Measurements from ENCODE around the gene NUDT3.
A peak's percentile ranks its signal among the peaks of the same experiment; 100 is the strongest.
"Not testable (repeated sequence)": the region's sequence is repeated elsewhere in the genome, so short reads cannot be mapped to it uniquely, and the experiment has no call there.

The NUDT3 gene

DNA sequence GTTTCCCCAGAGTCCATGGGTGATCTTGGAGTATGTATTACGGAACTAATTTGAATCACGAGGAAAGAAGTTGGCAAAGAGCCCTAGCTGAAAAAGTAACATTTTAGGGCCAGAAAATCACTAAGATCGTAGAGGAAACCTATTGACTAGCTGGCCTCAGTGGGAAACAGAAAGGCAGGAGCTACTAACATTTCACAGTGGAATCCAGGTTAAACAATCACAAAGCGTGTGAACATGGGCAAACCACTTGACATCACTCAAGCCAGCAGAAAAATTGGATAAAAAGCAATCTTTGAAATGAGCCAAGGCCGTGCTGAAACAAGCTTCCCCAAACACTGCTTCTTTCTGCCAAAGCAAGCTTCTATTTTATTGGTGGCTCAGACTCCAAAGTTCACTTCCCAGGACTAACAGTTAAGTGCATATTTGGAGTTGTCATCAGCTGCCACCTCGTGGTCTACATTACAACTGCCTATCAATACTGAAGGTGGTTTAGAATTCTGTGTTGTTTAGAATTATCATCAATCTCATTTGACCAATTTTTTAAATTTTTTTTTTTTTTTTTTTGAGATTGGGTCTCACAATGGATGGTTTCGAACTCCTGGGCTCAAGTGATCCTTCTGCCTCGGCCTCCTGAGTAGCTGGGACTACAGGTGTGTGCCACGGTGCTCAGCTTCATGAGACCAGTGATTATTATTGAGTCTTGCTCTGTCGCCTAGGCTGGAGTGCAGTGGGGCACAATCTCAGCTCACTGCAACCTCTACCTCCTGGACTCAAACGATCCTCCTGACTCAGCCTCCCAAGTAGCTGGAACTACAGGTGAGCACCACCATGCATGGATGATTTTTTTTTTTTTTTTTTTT lies 22.8 kb upstream of the NUDT3 start:
- FAIRE-seq (no peak), DNase-seq (ENCODE audit: insufficient read length, low spot score) (no peak)
- TF ChIP-seq POLR2A (IDR thresholded peaks at IDR 0.05; ENCODE audit: low read depth, low read length): no peak

DNA sequence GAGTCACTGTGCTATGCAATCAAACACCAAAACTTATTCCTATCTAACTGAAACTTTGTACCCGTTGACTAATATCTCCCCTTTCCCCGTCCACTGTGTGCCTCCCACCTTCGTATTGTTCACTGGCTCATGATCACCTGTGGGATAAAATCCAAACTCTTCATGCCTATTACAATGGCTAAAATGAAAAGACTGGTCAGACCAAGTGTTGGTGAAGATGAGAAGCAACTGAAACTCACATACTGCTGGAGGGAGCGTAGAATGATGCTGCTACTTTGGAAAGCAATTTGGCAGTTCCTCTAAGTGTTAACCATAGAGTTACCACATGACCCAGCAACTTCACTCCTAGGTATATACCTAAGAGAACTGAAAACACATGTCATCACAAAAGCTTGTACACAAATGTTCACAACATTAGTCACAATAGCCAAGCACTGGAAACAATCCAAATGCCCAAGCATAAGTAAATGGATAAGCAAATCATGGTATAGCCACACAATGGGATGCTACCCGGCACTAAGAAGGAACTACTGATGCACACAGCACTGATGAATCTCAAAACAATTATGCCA lies 20.3 kb upstream of the NUDT3 start:
- FAIRE-seq (no peak), DNase-seq (ENCODE audit: insufficient read length, low spot score) (no peak)
- no peak for TF ChIP-seq POLR2A (IDR thresholded peaks at IDR 0.05; ENCODE audit: low read depth, low read length)

DNA sequence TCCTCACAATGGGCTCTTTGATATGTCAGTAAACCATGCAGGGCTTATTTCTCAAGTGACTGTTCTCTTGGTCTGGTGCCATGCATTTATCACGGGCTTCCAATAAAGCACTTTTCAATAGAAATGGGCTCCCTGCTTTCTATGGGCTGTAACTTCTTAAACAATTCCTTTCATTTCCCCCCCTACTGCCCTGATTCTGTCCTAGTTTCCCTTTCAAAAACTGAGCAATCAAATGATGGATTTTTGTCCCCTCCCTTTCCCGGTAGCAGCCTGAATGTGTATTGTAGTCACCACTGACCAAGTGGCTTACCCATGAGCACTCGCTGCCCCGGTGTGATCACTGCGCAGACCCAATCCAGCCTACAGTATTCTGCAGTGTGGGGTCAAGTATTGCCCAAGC lies 19.5 kb upstream of the NUDT3 start:
- no peak for DNase-seq (ENCODE audit: insufficient read length, low spot score)
- TF ChIP-seq POLR2A (IDR thresholded peaks at IDR 0.05; ENCODE audit: low read depth, low read length): no peak
- no peak for FAIRE-seq

DNA sequence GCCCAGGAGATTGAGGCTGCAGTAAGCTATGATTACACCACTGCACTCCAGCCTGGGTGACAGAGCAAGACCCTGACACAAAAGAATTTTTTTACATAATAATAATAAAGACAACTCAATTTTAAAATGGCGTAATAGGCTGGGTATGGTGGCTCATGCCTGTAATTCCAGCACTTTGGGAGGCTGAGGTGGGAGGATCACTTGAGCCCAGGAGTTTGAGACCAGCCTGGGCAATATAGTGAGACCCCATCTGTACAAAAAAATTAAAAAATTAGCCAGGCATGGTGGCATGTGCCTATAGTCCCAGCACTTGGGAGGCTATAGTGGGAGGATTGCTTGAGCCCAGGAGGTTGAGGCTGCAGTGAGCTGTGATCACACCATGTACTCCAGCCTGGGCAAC lies 15.4 kb upstream of the NUDT3 start:
- not testable (repeated sequence) for DNase-seq (ENCODE audit: insufficient read length, low spot score); FAIRE-seq

GRCh38 chr6:34396518-34396917 lies 4.0 kb upstream of the NUDT3 start:
- DNase-seq (ENCODE audit: insufficient read length, low spot score): no peak
- no peak for FAIRE-seq
- no peak for TF ChIP-seq POLR2A (IDR thresholded peaks at IDR 0.05; ENCODE audit: low read depth, low read length)

GRCh38 chr6:34393966-34394305 lies 1.5 kb upstream of the NUDT3 start:
- no peak for TF ChIP-seq POLR2A (IDR thresholded peaks at IDR 0.05; ENCODE audit: low read depth, low read length)
- FAIRE-seq (no peak), DNase-seq (ENCODE audit: insufficient read length, low spot score) (no peak)

DNA sequence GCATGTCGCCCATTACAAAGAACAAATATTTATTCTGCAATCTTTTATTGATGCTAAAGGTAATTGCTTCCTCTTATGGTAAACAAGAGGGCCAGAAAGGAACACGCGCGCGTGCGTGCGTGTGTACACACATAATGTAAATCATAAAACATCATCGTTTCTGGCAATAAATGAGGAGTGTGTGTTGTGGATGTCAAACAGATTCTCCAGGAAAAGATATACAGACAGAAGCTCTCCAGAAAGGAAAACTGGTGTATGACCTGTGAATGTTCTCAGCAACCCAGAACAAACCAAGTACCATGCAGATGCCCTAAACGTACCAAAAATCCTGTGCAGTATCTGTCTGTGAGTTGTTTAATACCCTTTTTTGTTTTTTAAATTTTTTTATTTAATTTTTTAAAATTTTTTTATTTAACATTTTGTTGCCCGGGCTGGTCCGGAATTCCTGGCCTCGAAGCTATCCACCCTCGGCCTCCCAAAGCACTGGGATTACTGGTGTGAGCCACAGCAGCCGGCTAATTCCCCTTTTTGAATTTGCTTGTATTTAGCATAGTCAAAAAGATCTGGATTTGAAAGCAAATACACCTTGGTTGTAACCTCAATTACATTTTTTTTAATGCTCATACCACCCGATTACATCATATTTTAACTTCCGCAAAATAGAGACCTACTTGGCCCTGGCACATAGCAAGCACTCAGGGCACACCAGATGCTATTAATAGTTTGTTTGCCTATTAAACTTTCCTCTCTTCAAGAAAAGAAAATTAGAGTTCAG lies 909 bp upstream of the NUDT3 start:
- no peak for TF ChIP-seq POLR2A (IDR thresholded peaks at IDR 0.05; ENCODE audit: low read depth, low read length)
- FAIRE-seq (no peak), DNase-seq (ENCODE audit: insufficient read length, low spot score) (no peak)

DNA sequence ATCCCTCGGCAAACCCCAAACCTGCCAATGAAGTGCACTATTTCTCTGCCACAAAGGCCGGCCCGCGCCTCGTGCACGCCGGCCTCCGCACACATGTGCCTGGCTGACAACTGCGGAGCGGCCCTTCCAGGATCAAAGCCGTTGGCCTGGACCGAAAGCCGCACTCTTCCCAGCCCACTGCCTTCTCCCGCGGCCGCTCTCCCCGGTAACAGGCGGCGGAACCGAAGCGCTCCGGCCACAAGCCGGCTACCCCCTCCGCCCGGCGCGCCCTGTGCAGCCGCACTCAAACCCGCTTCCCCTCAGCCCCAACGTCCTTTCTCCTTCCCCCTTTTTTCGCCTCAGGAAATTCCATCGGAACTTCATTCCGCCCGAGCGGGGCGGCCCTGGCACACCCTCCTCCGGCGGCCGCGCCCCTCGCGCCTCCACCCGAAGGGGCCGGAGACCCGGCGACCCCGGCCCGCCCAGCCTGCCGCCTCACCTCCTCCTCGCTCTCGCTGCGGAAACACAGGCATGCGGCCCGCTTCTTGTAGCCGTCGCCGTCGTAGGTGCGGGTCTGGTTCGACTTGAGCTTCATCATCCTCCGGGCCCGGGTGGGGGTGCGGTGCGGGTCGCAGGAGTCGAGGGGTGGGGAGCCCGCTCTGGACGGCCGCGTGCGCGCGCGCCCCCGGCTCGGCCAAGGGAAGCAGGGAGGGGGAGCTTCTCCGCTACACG lies 528 bp downstream of the NUDT3 start:
- no peak for FAIRE-seq
- DNase-seq (ENCODE audit: insufficient read length, low spot score): peak; percentile 41
- TF ChIP-seq POLR2A (IDR thresholded peaks at IDR 0.05; ENCODE audit: low read depth, low read length): 0 out of 2 replicates have a peak, but pooled peaks have one; percentile 19

GRCh38 chr6:34391473-34391785 lies 1.0 kb downstream of the NUDT3 start:
- TF ChIP-seq POLR2A (IDR thresholded peaks at IDR 0.05; ENCODE audit: low read depth, low read length): no peak
- no peak for DNase-seq (ENCODE audit: insufficient read length, low spot score)
- no peak for FAIRE-seq

- no peak for DNase-seq (ENCODE audit: insufficient read length, low spot score)
- TF ChIP-seq POLR2A (IDR thresholded peaks at IDR 0.05; ENCODE audit: low read depth, low read length): no peak
- no peak for FAIRE-seq
Observed at GRCh38 chr6:34390531-34391472, 1.7 kb downstream of the NUDT3 start.

GRCh38 chr6:34389034-34389433 lies 3.4 kb downstream of the NUDT3 start:
- TF ChIP-seq POLR2A (IDR thresholded peaks at IDR 0.05; ENCODE audit: low read depth, low read length): no peak
- FAIRE-seq: no peak
- DNase-seq (ENCODE audit: insufficient read length, low spot score): no peak

DNA sequence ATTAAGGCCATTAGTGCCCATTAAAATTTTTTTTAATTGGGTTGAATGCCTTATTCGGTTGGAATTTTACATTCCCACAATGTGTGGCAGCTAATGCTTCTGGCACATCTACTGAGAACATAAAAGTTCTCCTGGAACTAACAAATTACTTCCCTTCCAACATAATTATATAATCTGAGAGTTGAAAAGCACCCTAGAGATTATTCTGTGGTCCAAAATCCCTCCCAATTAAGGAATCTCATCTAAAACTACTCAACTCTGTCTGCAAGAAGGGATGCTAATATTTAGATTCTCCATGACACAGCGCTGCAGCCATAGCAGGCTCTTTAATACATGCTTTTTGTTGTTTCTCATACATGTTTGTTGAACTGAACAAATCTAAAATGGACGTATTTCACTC lies 4.0 kb downstream of the NUDT3 start:
- FAIRE-seq (no peak), DNase-seq (ENCODE audit: insufficient read length, low spot score) (no peak)
- TF ChIP-seq POLR2A (IDR thresholded peaks at IDR 0.05; ENCODE audit: low read depth, low read length): no peak
